Activated T-cell treated with anti-CD3 and anti-CD28 coated beads, Interleukin-2, amount 50 U/mL, for 24 hours (primary cell): Measurements from ENCODE around the gene GOLT1A.

Experiments
- DNase-seq: peaks from one replicate; pipeline ENCODE4 v3.0.0-alpha.2; 2020
- H3K27ac Mint-ChIP-seq: 2 replicates; pipeline ENCODE4 v1.8.0; 2020; ENCODE audit warnings: mild to moderate bottlenecking, mixed read lengths
- H3K27me3 Mint-ChIP-seq: 2 replicates; pipeline ENCODE4 v1.8.0; 2020; ENCODE audit warnings: mixed read lengths
- H3K36me3 Mint-ChIP-seq: 2 replicates; pipeline ENCODE4 v1.8.0; 2020; ENCODE audit warnings: low read depth, mixed read lengths
- H3K4me1 Mint-ChIP-seq: 2 replicates; pipeline ENCODE4 v1.8.0; 2020; ENCODE audit warnings: low read depth, mixed read lengths
- H3K4me3 Mint-ChIP-seq: 2 replicates; pipeline ENCODE4 v1.8.0; 2020; ENCODE audit warnings: mild to moderate bottlenecking, moderate library complexity, mixed read lengths
- H3K9me3 Mint-ChIP-seq: 2 replicates; pipeline ENCODE4 v1.8.0; 2020; ENCODE audit warnings: mixed read lengths

GOLT1A gene

DNA sequence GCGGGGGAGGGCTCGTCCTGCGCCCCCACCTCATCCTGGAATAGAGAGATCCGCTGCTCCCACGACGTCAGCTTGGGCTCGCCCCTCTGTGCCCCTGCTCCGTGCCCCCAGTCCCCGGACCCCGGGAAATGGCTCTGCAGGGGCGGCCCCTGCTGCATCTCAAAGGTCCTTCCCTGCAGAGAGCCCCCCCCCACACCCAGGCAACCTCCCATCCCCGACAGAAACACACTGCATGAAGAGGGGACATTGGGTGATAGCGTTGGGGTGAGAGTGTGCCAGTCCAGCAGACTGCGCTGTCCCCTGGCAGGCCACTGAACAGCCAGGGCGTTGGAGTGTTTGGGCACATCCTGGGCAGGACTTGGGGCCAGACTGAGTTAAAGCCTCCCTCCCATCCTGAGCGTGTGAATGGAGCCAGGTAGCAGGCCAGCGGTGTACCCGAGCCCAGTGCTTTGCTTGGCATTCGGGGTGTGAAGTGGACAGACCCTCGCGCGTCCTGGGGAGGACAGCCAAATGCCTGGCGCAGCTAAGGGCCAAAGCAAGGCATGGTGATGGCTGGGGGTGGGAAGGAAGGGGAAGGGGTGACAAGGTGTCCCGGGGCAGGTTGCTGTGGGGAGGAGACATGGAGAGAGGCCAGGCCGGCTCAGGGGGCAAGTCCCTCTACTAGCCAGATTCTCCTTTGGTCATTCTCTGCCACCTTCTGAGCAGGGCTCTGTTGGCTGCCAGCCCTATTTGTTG, 61.3 kb downstream of the GOLT1A start:
- H3K4me3 Mint-ChIP-seq: peak overlapping the region; percentile 66
- no peak overlapping the region for H3K27ac Mint-ChIP-seq
- no peaks in the 10 kb centered on the region for H3K9me3 Mint-ChIP-seq
- DNase-seq: no peak
- H3K36me3 Mint-ChIP-seq: no peaks in the 10 kb centered on the region
- no peaks in the 10 kb centered on the region for H3K27me3 Mint-ChIP-seq
- peaks cover 9% of the 10 kb centered on the region for H3K4me1 Mint-ChIP-seq

DNA sequence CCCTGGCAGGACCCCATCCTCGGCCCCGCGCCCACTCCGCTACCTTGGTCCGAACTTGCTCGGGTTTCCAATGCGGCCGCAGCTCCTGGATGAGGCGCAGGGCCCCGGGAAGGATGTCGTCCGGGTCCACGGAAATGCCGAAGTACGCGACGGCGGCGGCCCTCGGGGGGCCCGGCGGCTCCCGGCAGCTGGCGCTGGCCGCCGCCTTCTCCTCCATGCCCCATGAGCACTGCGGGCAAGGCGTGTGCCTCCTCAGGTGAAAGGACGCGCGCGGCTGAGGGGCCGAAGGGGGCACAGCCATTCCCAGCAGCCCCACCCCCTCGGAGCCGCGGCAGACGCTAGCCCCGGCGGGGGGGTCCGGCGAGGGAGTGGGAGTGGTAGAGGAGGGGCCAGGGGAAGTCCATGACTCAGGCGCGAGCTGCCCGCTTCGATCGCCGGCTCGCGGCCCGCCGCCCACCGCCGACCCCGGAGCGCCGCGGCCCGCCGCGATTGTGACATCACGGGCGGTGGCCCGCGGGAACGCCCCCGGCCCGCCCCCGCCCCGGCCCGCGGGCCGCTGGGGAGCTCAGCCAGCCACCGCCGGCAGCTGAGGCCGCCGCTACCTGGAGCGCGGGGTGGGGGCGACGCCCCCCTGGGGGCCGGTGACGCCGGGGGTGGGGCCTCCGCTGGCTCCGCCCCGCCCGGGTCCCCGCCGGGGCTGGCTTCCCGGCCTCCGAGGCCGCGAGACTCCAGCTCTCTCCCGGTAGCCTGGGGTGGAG, 62.1 kb downstream of the GOLT1A start, which contains the start of gene ETNK2:
Gene ETNK2 (minus strand): TSS at position 493 of the 758 bp plus-strand sequence. CDS start 192 bp downstream, at position 301.
- peaks cover 9% of the 10 kb centered on the region for H3K4me1 Mint-ChIP-seq

GRCh38 chr1:204150702-204151551, 62.9 kb downstream of the GOLT1A start:
- no peak for DNase-seq
- no peaks in the 10 kb centered on the region for H3K9me3 Mint-ChIP-seq
- no peaks in the 10 kb centered on the region for H3K27me3 Mint-ChIP-seq
- H3K27ac Mint-ChIP-seq: no peak overlapping the region
- H3K36me3 Mint-ChIP-seq: no peaks in the 10 kb centered on the region
- peaks cover 9% of the 10 kb centered on the region for H3K4me1 Mint-ChIP-seq
- peak overlapping the region; percentile 59 for H3K4me3 Mint-ChIP-seq

More for the DNA sequence above, 62.1 kb downstream of the GOLT1A start, which contains the start of gene ETNK2:
- no peaks in the 10 kb centered on the region for H3K9me3 Mint-ChIP-seq
- DNase-seq: peak; percentile 71
- H3K27ac Mint-ChIP-seq: no peak within 1 kb of the TSS
- H3K4me3 Mint-ChIP-seq: peak within 1 kb of the TSS; percentile 66
- H3K27me3 Mint-ChIP-seq: no peaks in the 10 kb centered on the region
- H3K36me3 Mint-ChIP-seq: no peaks in the 10 kb centered on the region

DNA sequence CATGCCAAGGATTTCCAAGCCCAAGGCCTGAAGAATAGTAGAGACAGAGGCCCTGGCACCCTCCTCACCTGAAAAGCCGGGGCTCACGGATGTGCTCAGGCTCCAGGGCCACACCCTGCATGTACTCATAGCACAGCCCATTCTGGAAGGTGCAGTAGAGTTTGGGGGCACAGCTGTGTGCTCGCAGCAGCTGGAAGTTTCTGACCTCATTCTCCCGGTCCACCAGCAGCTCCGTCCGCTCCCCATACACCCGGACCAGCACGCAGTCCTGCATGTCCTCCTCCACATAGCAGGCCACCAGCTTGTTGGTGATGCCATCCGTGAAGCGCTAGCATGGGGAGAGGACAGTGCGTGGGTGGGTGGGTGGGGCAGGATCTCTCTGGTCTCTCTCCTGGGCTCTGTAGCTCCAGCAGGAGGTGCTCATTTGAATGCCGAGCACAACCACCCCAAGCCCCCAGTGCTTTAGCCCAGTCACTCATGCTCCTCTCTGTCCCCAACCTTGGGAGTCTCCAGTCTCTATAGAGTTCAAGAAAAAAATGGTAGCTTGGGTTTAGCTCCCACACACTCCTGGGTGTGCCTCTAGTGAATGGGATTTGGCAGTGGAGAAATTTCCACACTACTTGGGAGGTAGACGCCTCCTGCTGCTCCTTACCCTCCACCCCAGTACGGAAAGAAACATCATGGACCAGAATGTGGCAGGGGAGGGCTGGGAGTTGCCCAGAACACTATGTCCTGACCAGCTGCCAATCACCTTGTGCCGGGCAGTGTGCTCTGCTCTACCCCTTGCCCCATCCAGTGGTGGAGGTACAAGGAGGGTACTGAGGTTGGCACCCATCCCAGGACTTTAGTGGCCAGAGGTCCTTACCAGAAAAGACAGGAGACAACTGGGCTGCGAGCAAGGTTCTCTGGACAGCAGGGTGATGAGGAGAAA, 63.9 kb downstream of the GOLT1A start:
- no peak overlapping the region for H3K4me3 Mint-ChIP-seq
- peaks cover 9% of the 10 kb centered on the region for H3K4me1 Mint-ChIP-seq
- H3K27me3 Mint-ChIP-seq: no peaks in the 10 kb centered on the region
- DNase-seq: no peak
- H3K27ac Mint-ChIP-seq: no peak overlapping the region
- no peaks in the 10 kb centered on the region for H3K36me3 Mint-ChIP-seq
- H3K9me3 Mint-ChIP-seq: no peaks in the 10 kb centered on the region

DNA sequence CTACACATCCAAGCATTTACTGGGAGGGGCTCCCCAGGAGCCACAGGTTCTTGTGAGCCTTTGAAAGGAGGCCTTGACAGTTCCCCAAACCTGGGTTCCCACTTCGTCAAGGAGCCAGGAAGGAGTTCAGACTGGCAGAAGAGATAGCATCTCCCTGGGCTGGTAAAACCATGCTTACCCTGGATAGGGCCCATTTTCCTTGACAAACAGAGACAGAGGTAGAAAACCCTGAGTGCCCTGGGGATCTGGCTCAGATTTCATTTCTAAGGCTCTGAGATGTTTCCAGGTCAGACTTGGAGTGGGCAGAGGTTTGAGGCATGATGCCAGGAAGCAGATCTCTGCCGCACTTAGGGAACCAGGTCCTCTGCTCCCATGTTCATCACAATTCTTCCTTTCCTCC, 64.7 kb downstream of the GOLT1A start:
- H3K4me1 Mint-ChIP-seq: peaks cover 9% of the 10 kb centered on the region
- H3K27ac Mint-ChIP-seq: no peak overlapping the region
- H3K36me3 Mint-ChIP-seq: no peaks in the 10 kb centered on the region
- H3K27me3 Mint-ChIP-seq: no peaks in the 10 kb centered on the region
- H3K4me3 Mint-ChIP-seq: no peak overlapping the region
- no peaks in the 10 kb centered on the region for H3K9me3 Mint-ChIP-seq
- DNase-seq: no peak
